ENCODE data around the gene PYCR2. TPM values are rescaled to one million over a fixed set of nuclear protein-coding genes. Genes with fewer than 3 reads are reported as not detected.

The PYCR2 gene
- total and polyA plus RNA-seq, 2 of the 8 experiments (the other 6 are each of a cell fraction or from before 2014, with no cell fraction given) = 79.3 to 84.6 TPM

Small RNA genes lying within 50 kb of the gene (microRNA-seq; reads per million reads assigned to microRNA genes)
- gene MIR6741 (ENCODE audit: borderline microRNAs expressed in 2 of 2, borderline number of aligned reads in 2 of 2, borderline replicate concordance in 1 of 2) = 0 to 0.61 reads per million in 2 experiments

Small RNA genes lying within 50 kb of the gene (small RNA-seq; reads per million reads assigned to genes)
- gene AL117348.1 (ENCODE audit: insufficient read depth) = not detected
- gene NDUFA3P3 (ENCODE audit: insufficient read depth) = not detected

Other genes starting within 250 kb of the PYCR2 start
- gene SRP9, start 146.4 kb downstream of the PYCR2 start, total RNA-seq (2021; fragmentation: NEBNext Ultra II Directional; extraction: Animal tissue kit (Norgen Biotek cat#: 25700)) = 446 and 448 TPM in 2 replicates
- 342 and 572 TPM in 2 replicates for gene SRP9, start 146.4 kb downstream of the PYCR2 start, polyA plus RNA-seq (2011; rRNA removed)
- gene EPHX1, start 114.1 kb downstream of the PYCR2 start, total RNA-seq (2021; fragmentation: NEBNext Ultra II Directional; extraction: Animal tissue kit (Norgen Biotek cat#: 25700)) = 79.1 and 80.0 TPM in 2 replicates
- 45.3 and 47.6 TPM in 2 replicates for gene EPHX1, start 114.1 kb downstream of the PYCR2 start, polyA plus RNA-seq (2011; rRNA removed)
- gene TMEM63A, start 41.9 kb downstream of the PYCR2 start, total RNA-seq (2021; fragmentation: NEBNext Ultra II Directional; extraction: Animal tissue kit (Norgen Biotek cat#: 25700)) = 41.2 and 55.4 TPM in 2 replicates
- 26.1 and 38.5 TPM in 2 replicates for gene TMEM63A, start 41.9 kb downstream of the PYCR2 start, polyA plus RNA-seq (2011; rRNA removed)
- 8.4 and 11.7 TPM in 2 replicates for gene LEFTY1, start 35.1 kb downstream of the PYCR2 start, total RNA-seq (2021; fragmentation: NEBNext Ultra II Directional; extraction: Animal tissue kit (Norgen Biotek cat#: 25700))
- gene LEFTY1, start 35.1 kb downstream of the PYCR2 start, polyA plus RNA-seq (2011; rRNA removed) = 4.5 and 7.3 TPM in 2 replicates
- gene LEFTY2, start 17.0 kb upstream of the PYCR2 start, total RNA-seq (2021; fragmentation: NEBNext Ultra II Directional; extraction: Animal tissue kit (Norgen Biotek cat#: 25700)) = 3.2 and 4.3 TPM in 2 replicates
- 2.6 and 2.9 TPM in 2 replicates for gene LEFTY2, start 17.0 kb upstream of the PYCR2 start, polyA plus RNA-seq (2011; rRNA removed)
- 16.5 and 16.7 TPM in 2 replicates for gene SDE2, start 75.1 kb upstream of the PYCR2 start, total RNA-seq (2021; fragmentation: NEBNext Ultra II Directional; extraction: Animal tissue kit (Norgen Biotek cat#: 25700))
- gene SDE2, start 75.1 kb upstream of the PYCR2 start, polyA plus RNA-seq (2011; rRNA removed) = 8.0 and 8.5 TPM in 2 replicates
- gene H3-3A, start 138.5 kb upstream of the PYCR2 start, total RNA-seq (2021; fragmentation: NEBNext Ultra II Directional; extraction: Animal tissue kit (Norgen Biotek cat#: 25700)) = 1,213 and 1,223 TPM in 2 replicates
- 760 and 1,157 TPM in 2 replicates for gene H3-3A, start 138.5 kb upstream of the PYCR2 start, polyA plus RNA-seq (2011; rRNA removed)